Prostate gland (tissue), 2 donors: ENCODE results near the gene TBX21.

Experiments
- CTCF ChIP-seq, 4 experiments: fragments of 200-600 bp in 2 of 4; fragments of 450-650 bp in 2 of 4; sonication (generic) in 2 of 4; IDR thresholded peaks; 1 replicate in 3 of 4; 2 replicates in 1 of 4; pipeline ENCODE4 v1.5.1; 2016 to 2019; ENCODE audit warnings: antibody characterized with exemption in 4 of 4, mild to moderate bottlenecking in 2 of 4, moderate library complexity in 2 of 4
- POLR2A ChIP-seq: fragments of 450-650 bp; IDR thresholded peaks from one replicate; pipeline ENCODE4 v1.6.1; 2016; ENCODE audit warnings: antibody characterized with exemption, mild to moderate bottlenecking
- POLR2AphosphoS5 ChIP-seq: sonication (generic); formaldehyde crosslinking; IDR thresholded peaks from one replicate; pipeline ENCODE4 v1.6.1; 2017; ENCODE audit warnings: antibody characterized with exemption

- TF ChIP-seq CTCF (IDR thresholded peaks at IDR 0.05) = no peak
- no peak for TF ChIP-seq POLR2AphosphoS5
- TF ChIP-seq POLR2A = no peak
Measured at GRCh38 chr17:47730681-47731080, 2.4 kb upstream of the TBX21 start.
